HG03378 (cell line): Measurements from ENCODE around the gene TMPRSS4.

Experiments
- ATAC-seq: cut with Tn5 transposase; IDR thresholded peaks from one replicate; pipeline ENCODE4 v1.9.1; 2021; ENCODE audit warnings: mild to moderate bottlenecking, moderate library complexity; ENCODE audit not compliant: unreplicated experiment

TMPRSS4 gene

GRCh38 chr11:118132385-118133151 lies 55.7 kb downstream of the TMPRSS4 start:
- ATAC-seq: no peak

GRCh38 chr11:118133816-118134215 lies 56.9 kb downstream of the TMPRSS4 start:
- no peak for ATAC-seq

- ATAC-seq: no peak
These were observed 58.3 kb downstream of the TMPRSS4 start for GRCh38 chr11:118135051-118135795.

DNA sequence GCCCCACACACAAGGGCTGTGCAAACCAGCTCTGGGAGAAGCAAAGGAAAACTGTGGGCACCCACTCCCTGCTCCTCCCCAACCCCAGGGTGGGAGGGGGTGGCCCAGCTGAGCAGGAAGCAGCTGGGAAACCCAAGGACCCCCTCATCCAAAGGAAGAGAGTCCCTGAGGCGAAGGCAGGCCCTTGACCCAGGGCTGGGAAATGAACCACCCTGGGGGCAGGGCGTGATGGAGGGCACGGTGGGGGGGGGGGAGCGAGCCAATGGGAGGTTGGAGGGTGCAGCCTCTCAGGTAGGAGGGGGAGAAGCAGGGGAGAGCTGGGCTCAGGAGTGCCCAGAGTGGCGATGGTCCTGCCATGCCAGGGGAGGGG lies 58.9 kb downstream of the TMPRSS4 start:
- ATAC-seq: no peak

DNA sequence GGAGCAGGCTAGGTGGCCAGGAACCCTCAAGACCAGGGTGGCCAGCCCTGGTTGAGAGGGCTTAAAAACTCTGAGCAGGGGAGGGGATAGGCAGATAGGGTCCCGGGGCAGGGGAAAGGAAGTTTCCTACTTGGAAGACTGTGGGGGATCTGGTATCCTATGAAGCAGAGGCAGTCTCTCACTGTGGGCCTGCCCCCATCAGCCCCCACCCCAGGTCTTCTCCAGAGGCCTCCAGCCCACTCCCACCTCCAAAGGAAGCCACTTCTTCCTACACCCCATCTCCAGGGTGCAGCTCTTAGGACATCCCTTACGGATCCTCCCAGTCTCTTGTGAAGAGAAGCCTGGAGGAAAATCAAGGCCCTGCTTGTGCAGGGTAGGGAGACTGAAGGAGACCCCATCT lies 59.5 kb downstream of the TMPRSS4 start:
- ATAC-seq: no peak

DNA sequence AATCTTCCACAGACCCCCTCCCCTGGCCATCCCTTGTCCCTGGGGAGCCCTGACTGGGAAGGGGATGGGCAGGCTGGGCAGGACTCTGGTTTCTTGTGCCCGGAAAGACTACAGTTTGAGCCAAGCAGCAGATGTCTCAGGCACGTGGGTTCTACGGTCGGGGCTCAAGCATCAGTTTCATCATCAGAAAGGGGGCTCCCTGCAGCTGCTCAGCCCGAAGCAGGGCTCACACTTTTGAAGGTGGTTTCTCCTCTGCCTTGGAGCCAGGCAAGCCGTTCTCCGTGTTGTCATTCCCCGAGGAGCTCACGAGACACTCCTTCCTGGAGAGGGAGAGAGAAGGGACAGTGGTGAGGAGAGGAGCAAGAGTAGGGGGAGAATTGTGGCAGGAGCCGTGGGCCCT lies 59.9 kb downstream of the TMPRSS4 start:
- no peak for ATAC-seq

DNA sequence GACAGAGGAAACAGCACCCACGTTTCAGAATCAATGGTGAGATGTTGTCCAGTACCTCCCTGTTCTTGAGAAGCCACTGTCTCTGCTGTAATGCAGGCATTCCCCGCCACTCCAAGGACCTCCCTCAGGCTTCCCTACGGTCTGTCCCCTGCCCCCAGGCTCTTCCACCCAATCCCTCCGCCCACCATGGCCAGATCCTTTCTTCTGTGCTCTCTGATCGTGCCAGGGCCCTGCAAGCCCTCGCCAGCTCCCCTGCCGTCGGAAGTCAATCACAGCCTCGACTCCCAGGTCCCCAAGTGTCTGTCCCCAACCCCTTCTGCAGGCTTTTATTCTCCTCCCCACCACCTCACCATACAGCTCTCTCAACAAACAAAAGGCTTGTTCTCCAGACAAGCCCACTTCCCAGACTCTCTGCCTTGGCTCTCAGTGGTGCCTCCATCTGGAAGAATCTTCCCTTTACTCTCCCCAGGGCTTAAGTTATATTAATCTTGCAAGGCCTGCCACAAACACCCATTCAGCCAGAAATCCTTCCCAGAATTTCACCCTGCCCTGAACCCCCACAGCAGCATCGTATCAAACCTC lies 62.1 kb downstream of the TMPRSS4 start:
- ATAC-seq: no peak

- ATAC-seq: no peak
These were observed 62.7 kb downstream of the TMPRSS4 start for GRCh38 chr11:118139578-118139977.

- ATAC-seq: no peak
These were observed 65.2 kb downstream of the TMPRSS4 start for GRCh38 chr11:118142081-118142480.

- ATAC-seq: no peak
These were observed 65.9 kb downstream of the TMPRSS4 start for GRCh38 chr11:118142809-118143208.

DNA sequence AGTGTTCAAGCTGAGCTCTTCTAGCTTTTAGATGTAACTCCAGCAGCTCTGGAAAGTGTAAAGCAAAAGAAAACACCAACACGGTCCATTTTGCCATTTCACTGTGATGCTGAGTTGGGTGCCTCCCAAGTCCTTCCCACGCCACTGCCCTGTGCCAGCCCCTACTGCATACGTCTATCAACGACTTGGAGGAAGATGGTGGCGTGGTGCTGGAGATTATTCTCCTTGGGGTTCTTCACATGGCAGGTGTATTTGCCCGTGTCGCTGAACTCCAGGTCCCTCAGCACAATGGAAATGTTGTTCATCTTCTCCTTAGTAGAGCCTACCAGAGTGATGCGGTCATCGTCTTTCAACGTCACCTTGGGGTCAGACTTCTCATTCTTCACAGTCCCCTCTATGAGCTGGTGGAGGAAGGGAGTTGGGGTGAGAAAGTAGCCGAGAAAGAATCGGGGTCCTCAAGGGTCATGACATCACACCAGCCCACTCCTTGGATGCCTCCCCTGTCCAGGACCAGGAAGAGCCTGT lies 66.8 kb downstream of the TMPRSS4 start:
- ATAC-seq: no peak

- no peak for ATAC-seq
These were observed 67.7 kb downstream of the TMPRSS4 start for GRCh38 chr11:118144301-118145268.

- ATAC-seq: no peak
These were observed 68.7 kb downstream of the TMPRSS4 start for GRCh38 chr11:118145285-118146227.

DNA sequence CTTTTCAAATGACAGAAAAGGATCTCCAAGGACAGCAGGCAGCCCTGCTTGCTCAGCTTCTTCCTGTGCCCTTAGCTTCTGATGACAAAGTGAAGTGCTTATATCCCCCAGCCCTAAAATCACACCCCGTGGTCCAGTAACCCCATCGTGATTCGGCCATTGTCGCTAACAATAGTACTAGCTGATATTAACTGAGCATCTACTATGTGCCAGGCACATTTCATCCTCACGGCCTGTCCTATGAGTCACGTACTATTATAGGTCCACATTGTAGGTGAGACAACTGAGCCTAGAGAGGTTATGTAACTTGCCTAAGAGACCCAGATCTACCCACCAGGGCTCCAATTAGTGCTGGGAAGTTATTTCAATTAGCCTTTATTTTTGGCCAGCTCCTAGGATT lies 69.7 kb downstream of the TMPRSS4 start:
- no peak for ATAC-seq

- ATAC-seq: no peak
These were observed 70.6 kb downstream of the TMPRSS4 start for GRCh38 chr11:118147502-118147901.

- ATAC-seq: no peak
These were observed 71.4 kb downstream of the TMPRSS4 start for GRCh38 chr11:118148240-118148639.

DNA sequence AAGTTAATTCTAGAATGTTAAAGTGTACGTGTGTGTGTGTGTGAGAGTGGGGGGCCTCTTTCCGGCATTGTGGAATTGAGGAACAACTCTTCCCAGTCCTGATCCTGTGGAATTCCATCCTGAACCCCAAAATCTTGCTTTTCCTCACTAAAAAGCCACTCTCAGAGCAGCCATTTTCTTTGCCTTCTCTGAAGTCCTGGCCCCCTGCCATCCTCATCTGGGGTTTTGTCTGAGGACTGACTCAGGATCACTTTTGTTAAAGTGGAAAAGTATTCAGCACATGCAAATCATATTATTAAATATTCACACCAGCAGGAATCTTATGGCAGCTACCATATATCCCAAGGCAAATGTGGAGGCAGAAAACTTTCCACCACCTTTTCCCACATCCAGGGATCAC lies 72.0 kb downstream of the TMPRSS4 start:
- ATAC-seq: no peak

DNA sequence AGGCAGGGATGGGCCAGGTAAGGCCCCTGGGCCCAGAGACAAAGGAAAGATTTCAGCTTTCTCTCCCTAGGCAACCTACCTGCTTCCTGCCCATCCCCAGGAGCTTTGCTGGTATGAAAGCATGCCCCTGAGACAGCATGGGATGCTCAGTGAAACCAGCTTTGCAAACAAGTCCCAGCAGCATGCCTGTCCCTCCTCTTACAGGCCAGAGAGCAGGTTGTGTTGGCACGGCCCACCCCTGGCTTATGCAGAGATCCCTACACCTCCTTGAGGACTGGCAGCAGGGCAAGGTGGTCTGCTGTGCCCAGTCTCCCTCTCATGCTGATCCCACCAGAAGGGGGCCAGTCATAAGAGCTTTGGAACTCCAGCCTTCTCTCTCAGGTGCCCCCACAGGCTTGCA lies 72.6 kb downstream of the TMPRSS4 start:
- ATAC-seq: no peak

GRCh38 chr11:118151431-118151830 lies 74.6 kb downstream of the TMPRSS4 start:
- no peak for ATAC-seq
